H9 (cell line): ENCODE results near the gene ZNF747. TPM values are rescaled to one million over a fixed set of nuclear protein-coding genes. Genes with fewer than 3 reads are reported as not detected.
"Not testable (repeated sequence)": the region's sequence is repeated elsewhere in the genome, so short reads cannot be mapped to it uniquely, and the experiment has no call there.

Experiments
- DNase-seq: peaks from one replicate; pipeline ENCODE4 v3.0.0-alpha.2; 2017
- H2AFZ ChIP-seq: one replicate; pipeline ENCODE4 v1.6.1; 2013; ENCODE audit warnings: mild to moderate bottlenecking, low read length, control low read depth, moderate library complexity
- H2AK5ac ChIP-seq: 2 replicates; pipeline ENCODE4 v1.6.1; 2013; ENCODE audit warnings: low read length, control low read depth, mixed read lengths; ENCODE audit not compliant: insufficient read length
- H2BK120ac ChIP-seq: one replicate; pipeline ENCODE4 v1.6.1; 2013; ENCODE audit warnings: low read depth, mild to moderate bottlenecking, low read length, control low read depth, inconsistent platforms; ENCODE audit not compliant: poor library complexity, severe bottlenecking
- H2BK12ac ChIP-seq: 2 replicates; pipeline ENCODE4 v1.6.1; 2013; ENCODE audit warnings: low read length, control low read depth, mixed read lengths, low read depth; ENCODE audit not compliant: insufficient read length
- H2BK15ac ChIP-seq: 2 replicates; pipeline ENCODE4 v1.6.1; 2013; ENCODE audit warnings: low read depth, low read length, control low read depth
- H2BK20ac ChIP-seq: one replicate; pipeline ENCODE4 v1.6.1; 2013; ENCODE audit warnings: low read depth, mild to moderate bottlenecking, low read length, control low read depth, inconsistent platforms; ENCODE audit not compliant: poor library complexity, severe bottlenecking
- H2BK5ac ChIP-seq: 2 replicates; pipeline ENCODE4 v1.6.1; 2013; ENCODE audit warnings: low read length, control low read depth, mixed read lengths; ENCODE audit not compliant: insufficient read length
- H3K14ac ChIP-seq: 2 replicates; pipeline ENCODE4 v1.6.1; 2013; ENCODE audit warnings: low read length, control low read depth; ENCODE audit not compliant: insufficient read depth
- H3K18ac ChIP-seq: 2 replicates; pipeline ENCODE4 v1.6.1; 2013; ENCODE audit warnings: low read depth, mild to moderate bottlenecking, mixed read lengths, low read length, control low read depth; ENCODE audit not compliant: insufficient read length
- H3K23ac ChIP-seq: 2 replicates; pipeline ENCODE4 v1.6.1; 2013; ENCODE audit warnings: low read length, control low read depth, mixed read lengths, low read depth; ENCODE audit not compliant: insufficient read length
- H3K23me2 ChIP-seq: 2 replicates; pipeline ENCODE4 v1.6.1; 2013; ENCODE audit warnings: low read depth, mild to moderate bottlenecking, mixed read lengths, low read length, control low read depth; ENCODE audit not compliant: insufficient read length, poor library complexity, severe bottlenecking
- H3K27ac ChIP-seq: 2 replicates; pipeline ENCODE4 v1.5.1; 2013; ENCODE audit warnings: low read length, control low read depth, mixed read lengths, low read depth; ENCODE audit not compliant: insufficient read length
- H3K27me3 ChIP-seq: 2 replicates; pipeline ENCODE4 v1.6.1; 2013; ENCODE audit warnings: low read length, control low read depth, inconsistent platforms; ENCODE audit not compliant: insufficient read depth
- H3K4ac ChIP-seq: 2 replicates; pipeline ENCODE4 v1.6.1; 2013; ENCODE audit warnings: low read depth, mild to moderate bottlenecking, control low read depth, inconsistent platforms, low read length, moderate library complexity
- H3K4me1 ChIP-seq: 2 replicates; pipeline ENCODE4 v1.6.1; 2013; ENCODE audit warnings: low read length, control low read depth, inconsistent platforms; ENCODE audit not compliant: insufficient read depth
- H3K4me2 ChIP-seq: 2 replicates; pipeline ENCODE4 v1.6.1; 2013; ENCODE audit warnings: low read length, control low read depth, mixed read lengths; ENCODE audit not compliant: insufficient read length, insufficient read depth
- H3K56ac ChIP-seq: 2 replicates; pipeline ENCODE4 v1.6.1; 2013; ENCODE audit warnings: low read depth, mild to moderate bottlenecking, mixed read lengths, low read length, control low read depth; ENCODE audit not compliant: insufficient read length
- H3K79me1 ChIP-seq: 2 replicates; pipeline ENCODE4 v1.6.1; 2013; ENCODE audit warnings: low read depth, mild to moderate bottlenecking, moderate library complexity, low read length, control low read depth, inconsistent platforms; ENCODE audit not compliant: insufficient read depth, poor library complexity, severe bottlenecking
- H3K79me2 ChIP-seq: 2 replicates; pipeline ENCODE4 v1.6.1; 2013; ENCODE audit warnings: low read length, control low read depth, inconsistent platforms; ENCODE audit not compliant: insufficient read depth
- H3K9ac ChIP-seq: 2 replicates; pipeline ENCODE4 v1.6.1; 2013; ENCODE audit warnings: low read length, control low read depth, mixed read lengths; ENCODE audit not compliant: insufficient read length; ENCODE audit errors: extremely low read depth
- H3K9me3 ChIP-seq: one replicate; pipeline ENCODE4 v1.6.1; 2013; ENCODE audit warnings: low read depth, low read length, inconsistent platforms; ENCODE audit not compliant: control insufficient read depth
- H3T11ph ChIP-seq: one replicate; pipeline ENCODE4 v1.6.1; 2013; ENCODE audit warnings: mild to moderate bottlenecking, low read length, control low read depth, inconsistent platforms
- H4K20me1 ChIP-seq: one replicate; pipeline ENCODE4 v1.6.1; 2013; ENCODE audit not compliant: control insufficient read depth, insufficient read length, insufficient read depth
- H4K5ac ChIP-seq: 2 replicates; pipeline ENCODE4 v1.6.1; 2013; ENCODE audit warnings: low read depth, mild to moderate bottlenecking, mixed read lengths, low read length, control low read depth; ENCODE audit not compliant: insufficient read length
- H4K8ac ChIP-seq: replicated peaks from 2 replicates; pipeline ENCODE4 v1.6.1; 2013; ENCODE audit warnings: low read length, control low read depth, mixed read lengths, low read depth; ENCODE audit not compliant: insufficient read length
- H4K91ac ChIP-seq: 2 replicates; pipeline ENCODE4 v1.6.1; 2013; ENCODE audit warnings: low read depth, mild to moderate bottlenecking, moderate library complexity, mixed read lengths, low read length, control low read depth; ENCODE audit not compliant: insufficient read length
- H3K27ac Mint-ChIP-seq, 3 experiments: 2 replicates in 2 of 3; 3 replicates in 1 of 3; pipeline ENCODE4 v1.8.0; 2020 to 2021; ENCODE audit warnings: mixed read lengths in 3 of 3, mild to moderate bottlenecking in 1 of 3, moderate library complexity in 1 of 3
- H3K27me3 Mint-ChIP-seq: 2 replicates; pipeline ENCODE4 v1.8.0; 2021; ENCODE audit warnings: low read depth, mild to moderate bottlenecking, moderate library complexity, mixed read lengths
- H3K36me3 Mint-ChIP-seq, 3 experiments: 2 replicates in 2 of 3; 3 replicates in 1 of 3; pipeline ENCODE4 v1.8.0; 2020 to 2021; ENCODE audit warnings: low read depth in 3 of 3, mixed read lengths in 3 of 3; ENCODE audit not compliant: insufficient read depth in 1 of 3
- H3K4me1 Mint-ChIP-seq, 2 experiments: 2 replicates each; pipeline ENCODE4 v1.8.0; 2020; ENCODE audit warnings: mixed read lengths in 2 of 2
- H3K4me3 Mint-ChIP-seq, 2 experiments: 2 replicates in 1 of 2; 3 replicates in 1 of 2; pipeline ENCODE4 v1.8.0; 2020 to 2021; ENCODE audit warnings: mild to moderate bottlenecking in 2 of 2, mixed read lengths in 2 of 2, moderate library complexity in 1 of 2
- H3K9me3 Mint-ChIP-seq, 2 experiments: 2 replicates in 1 of 2; 3 replicates in 1 of 2; pipeline ENCODE4 v1.8.0; 2020; ENCODE audit warnings: mild to moderate bottlenecking in 2 of 2, mixed read lengths in 2 of 2, moderate library complexity in 1 of 2
- WGBS: extraction: QIAGEN DNeasy Blood & Tissue Kit; methylation state at CpG from one replicate; pipeline ENCODE4 v1.1.7; 2013; ENCODE audit warnings: missing lambda C conversion rate, low lambda C conversion rate, mixed read lengths; ENCODE audit not compliant: insufficient read length; ENCODE audit errors: extremely low coverage; 5-methylcytosine and 5-hydroxymethylcytosine counted together
- total RNA-seq: library from RNA; stranded (reverse); gene quantifications from 2 replicates; pipeline ENCODE4 v1.2.1, GENCODE V29; 2021
- TF ChIP-seq, protein P1 (sequence below): fragments of 200-600 bp; sonication (generic); conservative IDR thresholded peaks from 3 replicates; pipeline ENCODE4 v1.8.0; 2021; ENCODE audit warnings: antibody characterized with exemption, mild to moderate bottlenecking

ZNF747 gene
- total RNA-seq, 1 experiment from 2014 or later: 18.4 TPM

GRCh38 chr16:30539000-30539964, 4.6 kb upstream of the ZNF747 start:
- Histone ChIP-seq H3K4me1 (peaks cover 3% of the 10 kb centered on the region; the same call in 1 of the 2 replicates), H3K23ac (no peak overlapping the region), H3K27me3 (no peaks in the 10 kb centered on the region), H4K20me1 (no peaks in the 10 kb centered on the region), H3K9me3 (no peaks in the 10 kb centered on the region), H4K91ac (no peak overlapping the region), H3K27ac (no peak overlapping the region), H3K18ac (no peak overlapping the region), H2AFZ (no peak overlapping the region), H2BK5ac (no peak overlapping the region), H2BK120ac (no peak overlapping the region), H3K4me2 (no peak overlapping the region), H2AK5ac (no peak overlapping the region), H3K79me1 (no peaks in the 10 kb centered on the region), H2BK12ac (no peak overlapping the region), H3K79me2 (no peaks in the 10 kb centered on the region), H3K4ac (no peak overlapping the region), H2BK20ac (no peak overlapping the region), H2BK15ac (no peak overlapping the region), H3K23me2 (peaks cover 12% of the 10 kb centered on the region), H3T11ph (no peak overlapping the region), H3K56ac (no peak overlapping the region), H4K8ac (no peak overlapping the region), H4K5ac (no peak overlapping the region), H3K14ac (no peak overlapping the region), H3K9ac (no peak overlapping the region)
- no peaks in the 10 kb centered on the region for H3K27me3 Mint-ChIP-seq
- peaks cover 3 to 13% (median 6%) of the 10 kb centered on the region in 3 experiments; a peak in 6 of 7 replicates for H3K36me3 Mint-ChIP-seq
- no peaks in the 10 kb centered on the region; a peak in 1 of 5 replicates for H3K9me3 Mint-ChIP-seq
- H3K27ac Mint-ChIP-seq: peak overlapping the region in 2 of 3 experiments; percentile 16 to 56; a peak in 5 of 7 replicates
- DNase-seq: no peak
- H3K4me3 Mint-ChIP-seq: no peak overlapping the region; a peak in 1 of 5 replicates
- WGBS: no CpG with 5 or more reads among the region's 8 CpGs
- H3K4me1 Mint-ChIP-seq: peaks cover 18 to 22% of the 10 kb centered on the region in 2 experiments
- TF ChIP-seq, protein P1, sequence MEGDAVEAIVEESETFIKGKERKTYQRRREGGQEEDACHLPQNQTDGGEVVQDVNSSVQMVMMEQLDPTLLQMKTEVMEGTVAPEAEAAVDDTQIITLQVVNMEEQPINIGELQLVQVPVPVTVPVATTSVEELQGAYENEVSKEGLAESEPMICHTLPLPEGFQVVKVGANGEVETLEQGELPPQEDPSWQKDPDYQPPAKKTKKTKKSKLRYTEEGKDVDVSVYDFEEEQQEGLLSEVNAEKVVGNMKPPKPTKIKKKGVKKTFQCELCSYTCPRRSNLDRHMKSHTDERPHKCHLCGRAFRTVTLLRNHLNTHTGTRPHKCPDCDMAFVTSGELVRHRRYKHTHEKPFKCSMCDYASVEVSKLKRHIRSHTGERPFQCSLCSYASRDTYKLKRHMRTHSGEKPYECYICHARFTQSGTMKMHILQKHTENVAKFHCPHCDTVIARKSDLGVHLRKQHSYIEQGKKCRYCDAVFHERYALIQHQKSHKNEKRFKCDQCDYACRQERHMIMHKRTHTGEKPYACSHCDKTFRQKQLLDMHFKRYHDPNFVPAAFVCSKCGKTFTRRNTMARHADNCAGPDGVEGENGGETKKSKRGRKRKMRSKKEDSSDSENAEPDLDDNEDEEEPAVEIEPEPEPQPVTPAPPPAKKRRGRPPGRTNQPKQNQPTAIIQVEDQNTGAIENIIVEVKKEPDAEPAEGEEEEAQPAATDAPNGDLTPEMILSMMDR: no peak

DNA sequence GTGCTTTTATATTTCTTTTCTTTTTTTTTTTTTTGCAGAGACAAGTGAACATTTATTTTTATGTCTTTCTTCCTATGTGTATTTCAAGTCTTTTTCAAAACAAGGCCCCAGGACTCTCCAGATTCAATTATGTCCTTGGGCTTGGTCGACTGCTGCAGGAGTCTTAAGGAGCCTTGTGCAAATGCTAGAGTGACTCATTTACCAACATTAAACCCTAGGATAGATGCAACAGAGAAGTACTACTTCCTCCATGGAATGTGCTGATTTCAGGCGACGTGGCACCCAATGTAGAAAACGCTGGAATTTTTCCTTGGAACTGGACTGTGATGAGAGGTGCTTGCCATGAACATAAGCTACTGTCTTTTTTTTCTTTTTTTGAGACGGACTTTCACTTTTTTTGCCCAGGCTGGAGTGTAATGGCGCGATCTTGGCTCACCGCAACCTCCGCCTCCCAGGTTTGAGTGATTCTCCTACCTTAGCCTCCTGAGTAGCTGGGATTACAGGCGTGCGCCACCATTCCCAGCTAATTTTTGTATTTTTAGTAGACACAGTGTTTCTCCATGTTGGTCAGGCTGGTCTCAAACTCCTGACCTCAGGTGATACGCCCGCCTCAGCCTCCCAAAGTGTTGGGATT, 1.9 kb upstream of the ZNF747 start:
- not testable (repeated sequence) for H3T11ph ChIP-seq, DNase-seq, H3K18ac ChIP-seq, H3K27me3 ChIP-seq, H2BK15ac ChIP-seq, H2BK5ac ChIP-seq, H3K9me3 ChIP-seq, H3K79me1 ChIP-seq, H2AK5ac ChIP-seq, H4K91ac ChIP-seq, H4K8ac ChIP-seq, H3K79me2 ChIP-seq, H3K23ac ChIP-seq, H4K5ac ChIP-seq, H2BK12ac ChIP-seq, H2AFZ ChIP-seq, H3K9me3 Mint-ChIP-seq, H4K20me1 ChIP-seq, H3K4ac ChIP-seq, H3K27me3 Mint-ChIP-seq, H3K27ac ChIP-seq, H2BK20ac ChIP-seq, H3K4me1 ChIP-seq, H3K14ac ChIP-seq, H3K56ac ChIP-seq
- Histone ChIP-seq H2BK120ac (peak overlapping the region; percentile 2), H3K9ac (peak overlapping the region; percentile 92), H3K4me2 (peak overlapping the region; percentile 61), H3K23me2 (peaks cover 23% of the 10 kb centered on the region)
- Mint-ChIP-seq H3K36me3 (peaks cover 9 to 16% (median 14%) of the 10 kb centered on the region in 3 experiments), H3K27ac (peak overlapping the region in 1 of 3 experiments; percentile 90; a peak in 2 of 7 replicates), H3K4me1 (peaks cover 23 to 27% of the 10 kb centered on the region in 2 experiments), H3K4me3 (peak overlapping the region; percentile 77 to 89; a peak in 3 of 5 replicates)
- WGBS: no CpG with 5 or more reads among the region's 13 CpGs
